ENCODE data around the gene TRAK2.
"Not testable (repeated sequence)": the region's sequence is repeated elsewhere in the genome, so short reads cannot be mapped to it uniquely, and the experiment has no call there.

TRAK2 gene

DNA sequence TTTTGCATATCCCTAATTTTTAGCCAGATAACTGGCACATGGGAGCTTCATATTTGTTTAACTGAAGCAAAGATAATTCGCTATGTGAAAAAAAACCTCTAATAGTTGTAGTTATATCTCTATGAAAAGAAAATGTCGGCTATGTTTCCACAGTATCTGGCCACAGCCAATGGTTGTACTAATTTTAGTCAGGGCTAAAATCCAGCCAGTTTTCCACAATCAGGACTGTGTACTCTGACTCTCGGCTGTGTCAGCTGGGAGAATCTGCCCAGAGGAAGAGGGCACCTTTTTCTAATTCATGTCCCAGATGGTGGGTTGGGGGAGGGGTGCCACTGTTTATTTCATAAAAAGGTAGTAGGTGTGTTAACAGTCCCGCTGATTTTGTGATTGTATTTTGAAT lies 39.0 kb upstream of the TRAK2 start:
- Histone ChIP-seq H3K9me3 (ENCODE audit: insufficient read depth, low read length, severe bottlenecking) (no peaks in the 10 kb centered on the region), H4K20me1 (ENCODE audit: insufficient read depth, low read length) (no peaks in the 10 kb centered on the region), H3K4me3 (ENCODE audit: low read depth in 1 of 2, low read length in 2 of 2) (no peak overlapping the region), H3K4me2 (ENCODE audit: insufficient read depth, low read length) (no peak overlapping the region), H3K36me3 (ENCODE audit: insufficient read depth, low read length) (no peaks in the 10 kb centered on the region), H3K27ac (ENCODE audit: low read length) (no peak overlapping the region), H3K9ac (ENCODE audit: low read depth, low read length) (no peak overlapping the region), H2AFZ (ENCODE audit: low read depth, low read length) (no peak overlapping the region), H3K79me2 (ENCODE audit: insufficient read depth, low read length) (no peaks in the 10 kb centered on the region), H3K27me3 (ENCODE audit: insufficient read depth, low read length, poor library complexity) (peaks cover 16% of the 10 kb centered on the region), H3K4me1 (ENCODE audit: insufficient read depth, low read length) (no peaks in the 10 kb centered on the region)
- DNase-seq, result no peak
- no peak for ATAC-seq (ENCODE audit: insufficient read depth, low read depth)
- no peak for TF ChIP-seq EZH2 (IDR thresholded peaks at IDR 0.05; ENCODE audit: borderline replicate concordance, low read depth, low read length, severe bottlenecking)
- TF ChIP-seq, protein P1, sequence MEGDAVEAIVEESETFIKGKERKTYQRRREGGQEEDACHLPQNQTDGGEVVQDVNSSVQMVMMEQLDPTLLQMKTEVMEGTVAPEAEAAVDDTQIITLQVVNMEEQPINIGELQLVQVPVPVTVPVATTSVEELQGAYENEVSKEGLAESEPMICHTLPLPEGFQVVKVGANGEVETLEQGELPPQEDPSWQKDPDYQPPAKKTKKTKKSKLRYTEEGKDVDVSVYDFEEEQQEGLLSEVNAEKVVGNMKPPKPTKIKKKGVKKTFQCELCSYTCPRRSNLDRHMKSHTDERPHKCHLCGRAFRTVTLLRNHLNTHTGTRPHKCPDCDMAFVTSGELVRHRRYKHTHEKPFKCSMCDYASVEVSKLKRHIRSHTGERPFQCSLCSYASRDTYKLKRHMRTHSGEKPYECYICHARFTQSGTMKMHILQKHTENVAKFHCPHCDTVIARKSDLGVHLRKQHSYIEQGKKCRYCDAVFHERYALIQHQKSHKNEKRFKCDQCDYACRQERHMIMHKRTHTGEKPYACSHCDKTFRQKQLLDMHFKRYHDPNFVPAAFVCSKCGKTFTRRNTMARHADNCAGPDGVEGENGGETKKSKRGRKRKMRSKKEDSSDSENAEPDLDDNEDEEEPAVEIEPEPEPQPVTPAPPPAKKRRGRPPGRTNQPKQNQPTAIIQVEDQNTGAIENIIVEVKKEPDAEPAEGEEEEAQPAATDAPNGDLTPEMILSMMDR (IDR thresholded peaks at IDR 0.05; ENCODE audit: borderline replicate concordance, extremely low read depth, low read length, poor library complexity, severe bottlenecking), result no peak

DNA sequence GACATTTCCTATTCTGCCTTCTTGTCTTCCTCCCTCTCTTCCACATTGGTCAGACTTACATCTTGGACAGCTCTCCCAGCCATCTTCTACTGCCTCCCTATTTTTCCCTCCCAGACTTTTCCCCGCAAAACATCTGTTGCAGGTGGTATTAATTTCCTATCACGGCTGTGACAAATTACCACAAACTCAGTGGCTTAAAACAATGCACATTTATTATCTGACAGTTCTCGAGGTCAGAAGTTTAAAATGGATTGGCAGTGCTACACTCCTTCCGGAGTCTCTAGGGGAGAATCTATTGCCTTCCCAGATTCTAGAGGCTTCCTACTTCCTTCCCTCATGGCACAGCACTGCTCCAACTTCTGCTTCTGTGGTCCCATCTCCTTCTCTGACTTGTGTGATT lies 33.5 kb upstream of the TRAK2 start:
- H3K4me1 ChIP-seq (ENCODE audit: insufficient read depth, low read length), result no peaks in the 10 kb centered on the region
- no peaks in the 10 kb centered on the region for H4K20me1 ChIP-seq (ENCODE audit: insufficient read depth, low read length)
- no peak overlapping the region for H2AFZ ChIP-seq (ENCODE audit: low read depth, low read length)
- no peak overlapping the region for H3K4me3 ChIP-seq (ENCODE audit: low read depth in 1 of 2, low read length in 2 of 2)
- TF ChIP-seq EZH2 (IDR thresholded peaks at IDR 0.05; ENCODE audit: borderline replicate concordance, low read depth, low read length, severe bottlenecking), result no peak
- TF ChIP-seq, protein P1 (IDR thresholded peaks at IDR 0.05; ENCODE audit: borderline replicate concordance, extremely low read depth, low read length, poor library complexity, severe bottlenecking), result no peak
- 0 out of 2 replicates have a peak, but pooled peaks cover 3% of the 10 kb centered on the region for H3K36me3 ChIP-seq (ENCODE audit: insufficient read depth, low read length)
- H3K27me3 ChIP-seq (ENCODE audit: insufficient read depth, low read length, poor library complexity), result peaks cover 4% of the 10 kb centered on the region
- H3K27ac ChIP-seq (ENCODE audit: low read length), result no peak overlapping the region
- no peaks in the 10 kb centered on the region for H3K79me2 ChIP-seq (ENCODE audit: insufficient read depth, low read length)
- ATAC-seq (ENCODE audit: insufficient read depth, low read depth) (no peak), DNase-seq (no peak)
- no peak overlapping the region for H3K9ac ChIP-seq (ENCODE audit: low read depth, low read length)
- no peak overlapping the region for H3K4me2 ChIP-seq (ENCODE audit: insufficient read depth, low read length)
- H3K9me3 ChIP-seq (ENCODE audit: insufficient read depth, low read length, severe bottlenecking), result no peaks in the 10 kb centered on the region

DNA sequence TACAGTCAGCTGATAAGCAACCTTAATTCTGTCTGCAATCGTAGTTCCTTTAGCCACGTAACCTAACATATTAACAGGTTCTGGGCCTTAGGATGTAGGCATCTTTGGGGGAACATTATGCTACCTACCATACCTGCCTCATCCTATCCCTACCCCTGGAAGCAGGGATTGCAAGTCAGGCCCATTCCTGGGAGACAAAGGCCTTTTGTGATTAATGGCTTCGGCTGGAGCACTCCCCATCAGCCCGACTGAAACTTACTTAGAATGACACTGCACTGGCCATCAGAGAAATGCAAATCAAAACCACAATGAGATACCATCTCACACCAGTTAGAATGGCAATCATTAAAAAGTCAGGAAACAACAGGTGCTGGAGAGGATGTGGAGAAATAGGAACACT lies 32.5 kb upstream of the TRAK2 start:
- not testable (repeated sequence) for H3K36me3 ChIP-seq (ENCODE audit: insufficient read depth, low read length); H4K20me1 ChIP-seq (ENCODE audit: insufficient read depth, low read length); H3K79me2 ChIP-seq (ENCODE audit: insufficient read depth, low read length); H3K4me2 ChIP-seq (ENCODE audit: insufficient read depth, low read length); DNase-seq; H3K4me1 ChIP-seq (ENCODE audit: insufficient read depth, low read length); H3K4me3 ChIP-seq (ENCODE audit: low read depth in 1 of 2, low read length in 2 of 2); ATAC-seq (ENCODE audit: insufficient read depth, low read depth); H3K27me3 ChIP-seq (ENCODE audit: insufficient read depth, low read length, poor library complexity); H3K9me3 ChIP-seq (ENCODE audit: insufficient read depth, low read length, severe bottlenecking); H3K27ac ChIP-seq (ENCODE audit: low read length); H2AFZ ChIP-seq (ENCODE audit: low read depth, low read length); H3K9ac ChIP-seq (ENCODE audit: low read depth, low read length)

DNA sequence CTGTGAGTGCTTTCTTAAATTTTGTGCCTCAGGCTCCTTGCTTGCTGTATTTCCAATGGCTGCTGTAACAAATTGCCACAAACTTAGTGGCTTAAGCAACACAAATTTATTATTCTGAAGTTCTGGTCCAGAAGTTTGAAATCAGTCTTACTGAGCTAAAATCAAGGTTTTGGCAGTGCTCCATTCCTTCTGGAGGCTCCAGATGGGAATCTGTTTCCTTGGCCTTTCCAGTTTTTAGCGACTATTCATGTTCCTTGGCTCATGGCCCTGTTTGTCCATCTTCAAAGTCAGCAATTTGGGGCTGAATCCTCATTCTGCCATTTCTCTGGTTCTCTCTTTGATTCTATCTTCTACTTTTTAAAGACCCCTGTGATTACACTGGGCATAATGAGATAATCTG lies 32.1 kb upstream of the TRAK2 start:
- H3K79me2 ChIP-seq (ENCODE audit: insufficient read depth, low read length), result no peaks in the 10 kb centered on the region
- no peaks in the 10 kb centered on the region for H3K27me3 ChIP-seq (ENCODE audit: insufficient read depth, low read length, poor library complexity)
- H3K4me3 ChIP-seq (ENCODE audit: low read depth in 1 of 2, low read length in 2 of 2), result no peak overlapping the region
- H3K9me3 ChIP-seq (ENCODE audit: insufficient read depth, low read length, severe bottlenecking), result no peaks in the 10 kb centered on the region
- ATAC-seq (ENCODE audit: insufficient read depth, low read depth), result no peak
- H3K4me2 ChIP-seq (ENCODE audit: insufficient read depth, low read length), result no peak overlapping the region
- no peak for DNase-seq
- H3K27ac ChIP-seq (ENCODE audit: low read length), result no peak overlapping the region
- H3K4me1 ChIP-seq (ENCODE audit: insufficient read depth, low read length), result no peaks in the 10 kb centered on the region
- no peak overlapping the region for H2AFZ ChIP-seq (ENCODE audit: low read depth, low read length)
- 0 out of 2 replicates have a peak, but pooled peaks cover 3% of the 10 kb centered on the region for H3K36me3 ChIP-seq (ENCODE audit: insufficient read depth, low read length)
- H3K9ac ChIP-seq (ENCODE audit: low read depth, low read length), result no peak overlapping the region
- TF ChIP-seq, protein P1 (IDR thresholded peaks at IDR 0.05; ENCODE audit: borderline replicate concordance, extremely low read depth, low read length, poor library complexity, severe bottlenecking), result no peak
- no peak for TF ChIP-seq EZH2 (IDR thresholded peaks at IDR 0.05; ENCODE audit: borderline replicate concordance, low read depth, low read length, severe bottlenecking)
- no peaks in the 10 kb centered on the region for H4K20me1 ChIP-seq (ENCODE audit: insufficient read depth, low read length)
